GM23338 (cell line): ENCODE data around the gene VANGL1. TPM values are rescaled to one million over a fixed set of nuclear protein-coding genes. Genes with fewer than 3 reads are reported as not detected.

Experiments used
- ATAC-seq: fragments of 200-7000 bp; cut with Tn5 transposase; 3 replicates; pipeline ENCODE4 v1.9.1; 2020
- DNase-seq: peaks from one replicate; pipeline ENCODE4 v3.0.0-alpha.2; 2015; ENCODE audit warnings: low spot score
- H2AFZ ChIP-seq: fragments of 200-600 bp; sonication (generic); 2 replicates; pipeline ENCODE4 v1.8.0; 2016; ENCODE audit warnings: antibody characterized with exemption, mild to moderate bottlenecking, moderate library complexity
- H3F3A ChIP-seq: fragments of 200-600 bp; sonication (generic); replicated peaks from 2 replicates; pipeline ENCODE4 v1.8.0; 2017; ENCODE audit warnings: antibody characterized with exemption, mixed run types, low read depth
- H3K27ac ChIP-seq: fragments of 200-600 bp; sonication (generic); 2 replicates; pipeline ENCODE4 v1.6.1; 2016; ENCODE audit warnings: low read depth
- H3K27me3 ChIP-seq: fragments of 200-600 bp; sonication (generic); 2 replicates; pipeline ENCODE4 v1.8.0; 2016; ENCODE audit warnings: mild to moderate bottlenecking, mixed run types, moderate library complexity; ENCODE audit not compliant: insufficient read depth
- H3K36me3 ChIP-seq: fragments of 200-600 bp; sonication (generic); 2 replicates; pipeline ENCODE4 v1.8.0; 2016; ENCODE audit warnings: mild to moderate bottlenecking; ENCODE audit not compliant: insufficient read depth
- H3K4me1 ChIP-seq: fragments of 200-600 bp; sonication (generic); 2 replicates; pipeline ENCODE4 v1.8.0; 2016; ENCODE audit warnings: mild to moderate bottlenecking, moderate library complexity; ENCODE audit not compliant: insufficient read depth
- H3K4me2 ChIP-seq: fragments of 200-600 bp; sonication (generic); 2 replicates; pipeline ENCODE4 v1.7.1; 2017; ENCODE audit warnings: mixed run types
- H3K4me3 ChIP-seq: fragments of 200-600 bp; sonication (generic); 2 replicates; pipeline ENCODE4 v1.6.1; 2016; ENCODE audit warnings: mixed run types
- H3K79me2 ChIP-seq: fragments of 200-600 bp; sonication (generic); replicated peaks from 2 replicates; pipeline ENCODE4 v1.8.0; 2017; ENCODE audit warnings: mild to moderate bottlenecking; ENCODE audit not compliant: insufficient read depth
- H3K9me2 ChIP-seq: fragments of 200-600 bp; sonication (generic); 2 replicates; pipeline ENCODE4 v1.8.0; 2017; ENCODE audit not compliant: insufficient read depth
- H4K20me1 ChIP-seq: fragments of 200-600 bp; sonication (generic); replicated peaks from 2 replicates; pipeline ENCODE4 v1.8.0; 2017; ENCODE audit warnings: mild to moderate bottlenecking; ENCODE audit not compliant: insufficient read depth
- H3K27ac Mint-ChIP-seq: 2 replicates; pipeline ENCODE4 v1.8.0; 2020; ENCODE audit warnings: inconsistent platforms, mild to moderate bottlenecking, moderate library complexity, mixed read lengths
- H3K27me3 Mint-ChIP-seq: 3 replicates; pipeline ENCODE4 v1.8.0; 2022; ENCODE audit warnings: low read depth, mild to moderate bottlenecking, moderate library complexity, mixed read lengths, inconsistent platforms; ENCODE audit not compliant: insufficient read depth, poor library complexity
- H3K36me3 Mint-ChIP-seq: 3 replicates; pipeline ENCODE4 v1.8.0; 2021; ENCODE audit warnings: low read depth, mild to moderate bottlenecking, inconsistent platforms, moderate library complexity, mixed read lengths
- H3K4me1 Mint-ChIP-seq: 3 replicates; pipeline ENCODE4 v1.8.0; 2020; ENCODE audit warnings: mild to moderate bottlenecking, inconsistent platforms, mixed read lengths
- H3K4me3 Mint-ChIP-seq: 3 replicates; pipeline ENCODE4 v1.8.0; 2021; ENCODE audit warnings: moderate library complexity, mild to moderate bottlenecking, inconsistent platforms, mixed read lengths
- H3K9me3 Mint-ChIP-seq: 3 replicates; pipeline ENCODE4 v1.8.0; 2020; ENCODE audit warnings: moderate library complexity, mild to moderate bottlenecking, inconsistent platforms, mixed read lengths
- CREB1 ChIP-seq: fragments of 250-450 bp; sonication (Bioruptor Pico); IDR thresholded peaks from 2 replicates; pipeline ENCODE4 v1.5.0; 2020; ENCODE audit warnings: low read depth, mild to moderate bottlenecking, moderate library complexity
- CTCF ChIP-seq, 2 experiments: fragments of 200-600 bp in 1 of 2; sonication (generic) in 1 of 2; conservative IDR thresholded peaks; 2 replicates each; pipeline versions ENCODE4 v1.5.1 to v1.6.1; 2016 to 2017; ENCODE audit warnings: antibody characterized with exemption in 2 of 2, low read depth in 2 of 2, mild to moderate bottlenecking in 2 of 2, moderate library complexity in 1 of 2
- ETS1 ChIP-seq: IDR thresholded peaks from 2 replicates; pipeline ENCODE4 v1.6.1; 2016; ENCODE audit warnings: antibody characterized with exemption
- EZH2 ChIP-seq: fragments of 200-600 bp; sonication (generic); IDR thresholded peaks from one replicate; pipeline ENCODE4 v1.8.0; 2017; ENCODE audit warnings: antibody characterized with exemption, mild to moderate bottlenecking, low read depth; ENCODE audit not compliant: unreplicated experiment
- EZH2phosphoT487 ChIP-seq: fragments of 200-600 bp; sonication (generic); IDR thresholded peaks from one replicate; pipeline ENCODE4 v1.8.1; 2018; ENCODE audit warnings: antibody characterized with exemption; ENCODE audit not compliant: unreplicated experiment
- JUNB ChIP-seq: IDR thresholded peaks from one replicate; pipeline ENCODE4 v1.6.1; 2016; ENCODE audit warnings: antibody characterized with exemption; ENCODE audit not compliant: unreplicated experiment
- NANOG ChIP-seq: IDR thresholded peaks from 2 replicates; pipeline ENCODE4 v1.6.1; 2016; ENCODE audit warnings: antibody characterized with exemption, borderline replicate concordance
- POLR2AphosphoS5 ChIP-seq: IDR thresholded peaks from 2 replicates; pipeline ENCODE4 v1.6.1; 2016; ENCODE audit warnings: antibody characterized with exemption, low read depth
- REST ChIP-seq: IDR thresholded peaks from one replicate; pipeline ENCODE4 v1.6.1; 2018; ENCODE audit warnings: antibody characterized with exemption; ENCODE audit not compliant: unreplicated experiment
- STAT1 ChIP-seq: IDR thresholded peaks from one replicate; pipeline ENCODE4 v1.6.1; 2016; ENCODE audit warnings: antibody characterized with exemption; ENCODE audit not compliant: unreplicated experiment
- ZNF114 ChIP-seq: fragments of 250-450 bp; sonication (Bioruptor Pico); IDR thresholded peaks from 2 replicates; pipeline ENCODE4 v1.5.0; 2020; ENCODE audit warnings: mild to moderate bottlenecking, moderate library complexity
- ZNF331 ChIP-seq: fragments of 250-450 bp; sonication (Bioruptor Pico); IDR thresholded peaks from 2 replicates; pipeline ENCODE4 v1.5.0; 2020; ENCODE audit warnings: low read depth, mild to moderate bottlenecking, moderate library complexity
- polyA plus RNA-seq: library from polyadenylated mRNA; unstranded; fragments of >200 nt; fragmentation: Nextera tagmentation; extraction: Ambion mirVana; gene quantifications from 2 replicates; pipeline ENCODE4 v1.2.1, GENCODE V29; 2016
- total RNA-seq: library from RNA; depleted of rRNA; stranded (reverse); fragments of >200 nt; shearing (Covaris generic); gene quantifications from 2 replicates; pipeline ENCODE4 v1.2.3, GENCODE V29; 2014
- TF ChIP-seq, protein P1 (sequence below): fragments of 250-450 bp; sonication (Bioruptor Pico); IDR thresholded peaks from 2 replicates; pipeline ENCODE4 v1.5.0; 2020; ENCODE audit warnings: mild to moderate bottlenecking, moderate library complexity

The VANGL1 gene
- total and polyA plus RNA-seq, 2 experiments from 2014 or later = 4.4 to 14.4 TPM

GRCh38 chr1:115640384-115640783 is 1.4 kb upstream of the VANGL1 start:
- H3K4me2 ChIP-seq = no peak overlapping the region
- peaks cover 46% of the 10 kb centered on the region for H3K36me3 Mint-ChIP-seq
- H3K27me3 ChIP-seq = no peaks in the 10 kb centered on the region
- peaks cover 25% of the 10 kb centered on the region for H3K27me3 Mint-ChIP-seq
- H4K20me1 ChIP-seq = peaks cover 17% of the 10 kb centered on the region
- peaks cover 11% of the 10 kb centered on the region; the same call in 1 of the 2 replicates for H3F3A ChIP-seq
- H3K4me1 Mint-ChIP-seq = peaks cover 17% of the 10 kb centered on the region
- no peak overlapping the region for H3K27ac ChIP-seq
- TF ChIP-seq JUNB (no peak), STAT1 (no peak), REST (no peak), EZH2 (no peak), CTCF (conservative IDR thresholded peaks at IDR 0.05; ENCODE audit: low read depth in 2 of 2) (no peak), NANOG (no peak), ZNF114 (CRISPR knock-in tag) (no peak), POLR2AphosphoS5 (no peak), CREB1 (CRISPR knock-in tag) (no peak), ZNF331 (no peak), EZH2phosphoT487 (no peak), ETS1 (no peak)
- TF ChIP-seq, protein P1, sequence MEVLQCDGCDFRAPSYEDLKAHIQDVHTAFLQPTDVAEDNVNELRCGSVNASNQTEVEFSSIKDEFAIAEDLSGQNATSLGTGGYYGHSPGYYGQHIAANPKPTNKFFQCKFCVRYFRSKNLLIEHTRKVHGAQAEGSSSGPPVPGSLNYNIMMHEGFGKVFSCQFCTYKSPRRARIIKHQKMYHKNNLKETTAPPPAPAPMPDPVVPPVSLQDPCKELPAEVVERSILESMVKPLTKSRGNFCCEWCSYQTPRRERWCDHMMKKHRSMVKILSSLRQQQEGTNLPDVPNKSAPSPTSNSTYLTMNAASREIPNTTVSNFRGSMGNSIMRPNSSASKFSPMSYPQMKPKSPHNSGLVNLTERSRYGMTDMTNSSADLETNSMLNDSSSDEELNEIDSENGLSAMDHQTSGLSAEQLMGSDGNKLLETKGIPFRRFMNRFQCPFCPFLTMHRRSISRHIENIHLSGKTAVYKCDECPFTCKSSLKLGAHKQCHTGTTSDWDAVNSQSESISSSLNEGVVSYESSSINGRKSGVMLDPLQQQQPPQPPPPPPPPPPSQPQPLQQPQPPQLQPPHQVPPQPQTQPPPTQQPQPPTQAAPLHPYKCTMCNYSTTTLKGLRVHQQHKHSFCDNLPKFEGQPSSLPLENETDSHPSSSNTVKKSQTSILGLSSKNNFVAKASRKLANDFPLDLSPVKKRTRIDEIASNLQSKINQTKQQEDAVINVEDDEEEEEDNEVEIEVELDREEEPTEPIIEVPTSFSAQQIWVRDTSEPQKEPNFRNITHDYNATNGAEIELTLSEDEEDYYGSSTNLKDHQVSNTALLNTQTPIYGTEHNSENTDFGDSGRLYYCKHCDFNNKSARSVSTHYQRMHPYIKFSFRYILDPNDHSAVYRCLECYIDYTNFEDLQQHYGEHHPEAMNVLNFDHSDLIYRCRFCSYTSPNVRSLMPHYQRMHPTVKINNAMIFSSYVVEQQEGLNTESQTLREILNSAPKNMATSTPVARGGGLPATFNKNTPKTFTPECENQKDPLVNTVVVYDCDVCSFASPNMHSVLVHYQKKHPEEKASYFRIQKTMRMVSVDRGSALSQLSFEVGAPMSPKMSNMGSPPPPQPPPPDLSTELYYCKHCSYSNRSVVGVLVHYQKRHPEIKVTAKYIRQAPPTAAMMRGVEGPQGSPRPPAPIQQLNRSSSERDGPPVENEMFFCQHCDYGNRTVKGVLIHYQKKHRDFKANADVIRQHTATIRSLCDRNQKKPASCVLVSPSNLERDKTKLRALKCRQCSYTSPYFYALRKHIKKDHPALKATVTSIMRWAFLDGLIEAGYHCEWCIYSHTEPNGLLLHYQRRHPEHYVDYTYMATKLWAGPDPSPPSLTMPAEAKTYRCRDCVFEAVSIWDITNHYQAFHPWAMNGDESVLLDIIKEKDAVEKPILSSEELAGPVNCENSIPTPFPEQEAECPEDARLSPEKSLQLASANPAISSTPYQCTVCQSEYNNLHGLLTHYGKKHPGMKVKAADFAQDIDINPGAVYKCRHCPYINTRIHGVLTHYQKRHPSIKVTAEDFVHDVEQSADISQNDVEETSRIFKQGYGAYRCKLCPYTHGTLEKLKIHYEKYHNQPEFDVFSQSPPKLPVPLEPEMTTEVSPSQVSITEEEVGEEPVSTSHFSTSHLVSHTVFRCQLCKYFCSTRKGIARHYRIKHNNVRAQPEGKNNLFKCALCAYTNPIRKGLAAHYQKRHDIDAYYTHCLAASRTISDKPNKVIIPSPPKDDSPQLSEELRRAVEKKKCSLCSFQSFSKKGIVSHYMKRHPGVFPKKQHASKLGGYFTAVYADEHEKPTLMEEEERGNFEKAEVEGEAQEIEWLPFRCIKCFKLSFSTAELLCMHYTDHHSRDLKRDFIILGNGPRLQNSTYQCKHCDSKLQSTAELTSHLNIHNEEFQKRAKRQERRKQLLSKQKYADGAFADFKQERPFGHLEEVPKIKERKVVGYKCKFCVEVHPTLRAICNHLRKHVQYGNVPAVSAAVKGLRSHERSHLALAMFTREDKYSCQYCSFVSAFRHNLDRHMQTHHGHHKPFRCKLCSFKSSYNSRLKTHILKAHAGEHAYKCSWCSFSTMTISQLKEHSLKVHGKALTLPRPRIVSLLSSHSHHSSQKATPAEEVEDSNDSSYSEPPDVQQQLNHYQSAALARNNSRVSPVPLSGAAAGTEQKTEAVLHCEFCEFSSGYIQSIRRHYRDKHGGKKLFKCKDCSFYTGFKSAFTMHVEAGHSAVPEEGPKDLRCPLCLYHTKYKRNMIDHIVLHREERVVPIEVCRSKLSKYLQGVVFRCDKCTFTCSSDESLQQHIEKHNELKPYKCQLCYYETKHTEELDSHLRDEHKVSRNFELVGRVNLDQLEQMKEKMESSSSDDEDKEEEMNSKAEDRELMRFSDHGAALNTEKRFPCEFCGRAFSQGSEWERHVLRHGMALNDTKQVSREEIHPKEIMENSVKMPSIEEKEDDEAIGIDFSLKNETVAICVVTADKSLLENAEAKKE (CRISPR knock-in tag) = no peak
- H3K9me2 ChIP-seq = peaks cover 4% of the 10 kb centered on the region; the same call in 1 of the 2 replicates
- peak overlapping the region; percentile 24; the same call in 2 of the 3 replicates for H3K4me3 Mint-ChIP-seq
- H3K4me1 ChIP-seq = peaks cover 18% of the 10 kb centered on the region
- H3K27ac Mint-ChIP-seq = no peak overlapping the region
- H3K9me3 Mint-ChIP-seq = peaks cover 53% of the 10 kb centered on the region
- DNase-seq = no peak
- peaks cover 27% of the 10 kb centered on the region for H3K79me2 ChIP-seq
- H2AFZ ChIP-seq = no peak overlapping the region
- no peak for ATAC-seq
- H3K4me3 ChIP-seq = no peak overlapping the region
- H3K36me3 ChIP-seq = peaks cover 4% of the 10 kb centered on the region; the same call in 1 of the 2 replicates
